PC-3 (cell line): ENCODE measurements around the gene STX16. TPM values are rescaled to one million over a fixed set of nuclear protein-coding genes. Genes with fewer than 3 reads are reported as not detected.

ENCODE experiments used
- ATAC-seq: fragments of 200-7000 bp; cut with Tn5 transposase; 2 replicates; pipeline ENCODE4 v1.9.1; 2020; ENCODE audit warnings: mild to moderate bottlenecking, moderate library complexity
- BruUV-seq: library from RNA; stranded (reverse); fragments of 400-500 nt; replicated peaks from 2 replicates; lab custom pipeline; 2021; lab: Mats Ljungman, UMichigan
- CTCF ChIA-PET: fragments of 300-600 bp; sonication (Branson Sonifier 250); formaldehyde crosslinking; loops from one replicate; lab custom pipeline; 2022; ENCODE audit warnings: antibody characterized with exemption; lab: Charles Lee
- POLR2A ChIA-PET: fragments of 300-600 bp; sonication (Branson Sonifier 250); formaldehyde crosslinking; loops from one replicate; lab custom pipeline; 2022; ENCODE audit warnings: antibody characterized with exemption; ENCODE audit not compliant: unreplicated experiment; lab: Charles Lee
- DNase-seq: peaks from one replicate; pipeline ENCODE4 v3.0.0-alpha.2; 2015
- H2AFZ ChIP-seq: fragments of 300-600 bp; sonication (generic); 2 replicates; pipeline ENCODE4 v1.6.0; 2016; ENCODE audit warnings: antibody characterized with exemption, low read length
- H3F3A ChIP-seq: fragments of 300-600 bp; sonication (generic); one replicate; pipeline ENCODE4 v1.6.0; 2017; ENCODE audit warnings: antibody characterized with exemption, low read length, control low read depth, mild to moderate bottlenecking; ENCODE audit not compliant: unreplicated experiment
- H3K27ac ChIP-seq: fragments of 300-600 bp; sonication (generic); 2 replicates; pipeline ENCODE4 v1.5.1; 2016; ENCODE audit warnings: mild to moderate bottlenecking, low read length
- H3K27me3 ChIP-seq: fragments of 300-600 bp; sonication (generic); 2 replicates; pipeline ENCODE4 v1.6.1; 2016; ENCODE audit warnings: low read length, mixed read lengths
- H3K36me3 ChIP-seq: fragments of 300-600 bp; sonication (generic); 2 replicates; pipeline ENCODE4 v1.6.1; 2016; ENCODE audit warnings: low read depth, mixed run types, low read length, mixed read lengths
- H3K4me1 ChIP-seq: fragments of 300-600 bp; sonication (generic); 2 replicates; pipeline ENCODE4 v1.5.1; 2016; ENCODE audit warnings: low read length; ENCODE audit not compliant: insufficient read depth
- H3K4me2 ChIP-seq: fragments of 300-600 bp; sonication (generic); 2 replicates; pipeline ENCODE4 v1.6.0; 2016; ENCODE audit warnings: low read length
- H3K4me3 ChIP-seq: fragments of 300-600 bp; sonication (generic); 2 replicates; pipeline ENCODE4 v1.5.1; 2016; ENCODE audit warnings: mild to moderate bottlenecking, low read length, mixed read lengths
- H3K79me2 ChIP-seq: fragments of 300-600 bp; sonication (generic); 2 replicates; pipeline ENCODE4 v1.6.1; 2017; ENCODE audit warnings: low read length, mixed read lengths
- H3K9ac ChIP-seq: fragments of 300-600 bp; sonication (generic); 2 replicates; pipeline ENCODE4 v1.6.0; 2016; ENCODE audit warnings: mild to moderate bottlenecking, low read length
- H3K9me2 ChIP-seq: fragments of 300-600 bp; sonication (generic); replicated peaks from 2 replicates; pipeline ENCODE4 v1.6.1; 2016; ENCODE audit warnings: mixed run types, low read length, mixed read lengths
- H3K9me3 ChIP-seq: fragments of 300-600 bp; sonication (generic); 2 replicates; pipeline ENCODE4 v1.6.1; 2016; ENCODE audit warnings: low read length, mixed read lengths
- H4K20me1 ChIP-seq: fragments of 300-600 bp; sonication (generic); 2 replicates; pipeline ENCODE4 v1.6.1; 2016; ENCODE audit warnings: low read length, mixed read lengths
- CTCF ChIP-seq: fragments of 300-600 bp; sonication (generic); conservative IDR thresholded peaks from 2 replicates; pipeline ENCODE4 v1.5.1; 2017; ENCODE audit warnings: antibody characterized with exemption, low read depth, mild to moderate bottlenecking, low read length
- EZH2 ChIP-seq: fragments of 300-600 bp; sonication (generic); IDR thresholded peaks from one replicate; pipeline ENCODE4 v1.6.1; 2017; ENCODE audit warnings: antibody characterized with exemption, mild to moderate bottlenecking, low read length; ENCODE audit not compliant: unreplicated experiment
- EZH2phosphoT487 ChIP-seq: fragments of 300-600 bp; sonication (generic); IDR thresholded peaks from 2 replicates; pipeline ENCODE4 v1.6.1; 2018; ENCODE audit warnings: mild to moderate bottlenecking, antibody characterized with exemption, low read length, borderline replicate concordance
- intact Hi-C: fragments of 100-400 bp; cut with micrococcal nuclease; formaldehyde crosslinking; loops from 2 replicates; pipeline ENCODE4 v1.9.0; 2023
- total RNA-seq: library from RNA; depleted of rRNA; stranded (reverse); fragments of >200 nt; gene quantifications from 2 replicates; pipeline ENCODE4 v1.2.3, GENCODE V29; 2014

STX16 gene
- total RNA-seq, 1 experiment from 2014 or later, result 44.2 TPM

DNA sequence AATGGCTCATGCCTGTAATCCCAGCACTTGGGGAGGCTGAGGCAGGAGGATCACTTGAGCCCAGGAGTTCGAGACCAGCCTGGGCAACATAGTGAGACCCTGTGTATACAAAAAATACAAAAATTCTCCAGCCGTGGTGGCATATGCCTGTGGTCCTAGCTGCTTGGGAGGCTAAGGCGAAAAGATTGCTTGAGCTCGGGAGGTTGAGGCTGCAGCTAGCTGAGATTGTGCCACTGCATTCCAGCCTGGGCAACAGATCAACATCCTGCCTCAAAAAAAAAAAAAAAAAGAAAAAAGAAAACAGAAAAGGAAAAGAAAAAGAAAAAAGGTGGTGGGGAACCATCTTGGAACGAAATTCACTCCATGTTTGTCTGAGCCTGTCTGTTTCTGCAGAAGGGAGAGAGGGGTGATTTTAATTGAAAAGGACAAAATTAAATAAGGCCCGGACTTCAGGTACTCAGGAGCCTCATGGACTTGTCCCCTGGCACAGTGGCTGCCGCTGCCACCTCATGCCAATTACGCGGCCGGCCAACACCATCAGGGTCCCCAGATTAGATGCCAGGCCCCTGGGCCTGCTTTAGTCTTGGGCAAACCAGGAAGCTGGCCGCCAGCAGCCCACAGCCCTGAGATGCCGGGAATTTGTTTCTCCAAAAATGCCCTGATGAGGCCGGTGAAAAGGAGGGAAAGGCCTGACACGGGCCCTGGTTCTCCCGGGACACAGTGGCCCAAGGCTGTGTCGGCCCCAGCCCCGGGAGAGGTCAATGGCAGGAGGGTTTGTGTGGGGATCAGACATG lies 37.8 kb upstream of the STX16 start:
- Histone ChIP-seq H3K4me2 (no peak overlapping the region), H3K4me1 (peaks cover 34% of the 10 kb centered on the region), H3K4me3 (no peak overlapping the region), H4K20me1 (no peaks in the 10 kb centered on the region), H2AFZ (no peak overlapping the region), H3K9ac (no peak overlapping the region), H3K27ac (no peak overlapping the region), H3F3A (no peaks in the 10 kb centered on the region), H3K79me2 (no peaks in the 10 kb centered on the region), H3K36me3 (no peaks in the 10 kb centered on the region), H3K9me2 (no peaks in the 10 kb centered on the region), H3K27me3 (no peaks in the 10 kb centered on the region), H3K9me3 (no peaks in the 10 kb centered on the region)
- no peak for ATAC-seq
- DNase-seq, result no peak
- POLR2A ChIA-PET, result no interaction called here
- intact Hi-C loops, result no loop called here
- no TSS peak for BruUV-seq
- TF ChIP-seq CTCF (no peak), EZH2 (no peak), EZH2phosphoT487 (no peak)
- CTCF ChIA-PET, result no interaction called here

- no peaks in the 10 kb centered on the region for H3F3A ChIP-seq
- ATAC-seq (no peak), DNase-seq (no peak)
- no TSS peak for BruUV-seq
- H3K27me3 ChIP-seq, result no peaks in the 10 kb centered on the region
- no peak overlapping the region for H3K4me3 ChIP-seq
- H3K4me1 ChIP-seq, result peaks cover 34% of the 10 kb centered on the region
- H3K36me3 ChIP-seq, result no peaks in the 10 kb centered on the region
- no peak overlapping the region for H2AFZ ChIP-seq
- H3K27ac ChIP-seq, result no peak overlapping the region
- POLR2A ChIA-PET, result no interaction called here
- H3K9ac ChIP-seq, result no peak overlapping the region
- no peak overlapping the region for H3K4me2 ChIP-seq
- no peak for TF ChIP-seq EZH2phosphoT487
- TF ChIP-seq EZH2, result no peak
- no peak for TF ChIP-seq CTCF
- no peaks in the 10 kb centered on the region for H4K20me1 ChIP-seq
- CTCF ChIA-PET, result interaction anchor here (0.5 kb wide), 1 partner anchor 42 kb away, joined by 5 read pairs; no protein-coding TSS in a partner anchor
- H3K9me3 ChIP-seq, result no peaks in the 10 kb centered on the region
- H3K9me2 ChIP-seq, result no peaks in the 10 kb centered on the region
- intact Hi-C loops, result no loop called here
- H3K79me2 ChIP-seq, result no peaks in the 10 kb centered on the region
Measured at GRCh38 chr20:58614366-58614765, 36.7 kb upstream of the STX16 start.
